Choroid plexus epithelial cell (primary cell): ENCODE results near the gene VRK3.
"Not testable (repeated sequence)": the region's sequence is repeated elsewhere in the genome, so short reads cannot be mapped to it uniquely, and the experiment has no call there.

Experiments used
- DNase-seq: peaks from one replicate; pipeline ENCODE4 v3.0.0-alpha.2; 2010; ENCODE audit warnings: low read depth
- H3K4me3 ChIP-seq: 2 replicates; pipeline ENCODE4 v1.5.1; 2011; ENCODE audit warnings: low read depth, mild to moderate bottlenecking, control low read depth, low read length, moderate library complexity
- TF ChIP-seq, protein P1 (sequence below): conservative IDR thresholded peaks from 2 replicates; pipeline ENCODE4 v1.5.1; 2011; ENCODE audit warnings: low read depth, mild to moderate bottlenecking, control low read depth, inconsistent platforms, low read length, moderate library complexity

The VRK3 gene

DNA sequence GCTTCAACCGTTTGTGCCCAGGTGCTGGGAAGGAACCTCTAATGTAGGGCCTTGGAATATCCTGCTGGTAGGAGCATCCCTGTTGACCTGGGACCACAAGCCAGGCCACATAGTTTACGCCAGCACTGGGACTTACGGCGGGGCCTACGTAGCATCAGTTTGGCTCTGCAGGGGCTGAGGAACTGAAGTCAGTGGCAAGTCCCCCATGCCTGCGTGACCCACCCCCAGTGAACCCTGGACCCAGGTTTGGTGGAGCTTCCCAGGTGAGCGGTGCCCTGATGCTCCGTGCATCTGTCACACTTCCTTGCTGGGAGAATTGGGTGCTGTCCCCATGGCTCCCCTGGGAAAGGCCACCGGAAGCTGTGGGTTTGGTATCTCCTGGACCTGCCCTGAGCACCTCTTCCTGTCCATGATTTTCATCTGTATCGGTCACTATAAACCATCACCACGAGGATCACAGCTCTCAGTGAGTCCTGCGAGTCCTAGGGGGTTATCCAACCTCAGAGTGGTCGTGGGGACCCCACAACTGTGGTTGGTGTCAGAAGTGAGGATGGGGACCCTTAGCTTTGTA, 74.1 kb downstream of the VRK3 start:
- H3K4me3 ChIP-seq: no peak overlapping the region
- DNase-seq: no peak
- TF ChIP-seq, protein P1, sequence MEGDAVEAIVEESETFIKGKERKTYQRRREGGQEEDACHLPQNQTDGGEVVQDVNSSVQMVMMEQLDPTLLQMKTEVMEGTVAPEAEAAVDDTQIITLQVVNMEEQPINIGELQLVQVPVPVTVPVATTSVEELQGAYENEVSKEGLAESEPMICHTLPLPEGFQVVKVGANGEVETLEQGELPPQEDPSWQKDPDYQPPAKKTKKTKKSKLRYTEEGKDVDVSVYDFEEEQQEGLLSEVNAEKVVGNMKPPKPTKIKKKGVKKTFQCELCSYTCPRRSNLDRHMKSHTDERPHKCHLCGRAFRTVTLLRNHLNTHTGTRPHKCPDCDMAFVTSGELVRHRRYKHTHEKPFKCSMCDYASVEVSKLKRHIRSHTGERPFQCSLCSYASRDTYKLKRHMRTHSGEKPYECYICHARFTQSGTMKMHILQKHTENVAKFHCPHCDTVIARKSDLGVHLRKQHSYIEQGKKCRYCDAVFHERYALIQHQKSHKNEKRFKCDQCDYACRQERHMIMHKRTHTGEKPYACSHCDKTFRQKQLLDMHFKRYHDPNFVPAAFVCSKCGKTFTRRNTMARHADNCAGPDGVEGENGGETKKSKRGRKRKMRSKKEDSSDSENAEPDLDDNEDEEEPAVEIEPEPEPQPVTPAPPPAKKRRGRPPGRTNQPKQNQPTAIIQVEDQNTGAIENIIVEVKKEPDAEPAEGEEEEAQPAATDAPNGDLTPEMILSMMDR: no peak

GRCh38 chr19:49950590-49950948, 74.6 kb downstream of the VRK3 start:
- TF ChIP-seq, protein P1: no peak
- H3K4me3 ChIP-seq: no peak overlapping the region
- no peak for DNase-seq

DNA sequence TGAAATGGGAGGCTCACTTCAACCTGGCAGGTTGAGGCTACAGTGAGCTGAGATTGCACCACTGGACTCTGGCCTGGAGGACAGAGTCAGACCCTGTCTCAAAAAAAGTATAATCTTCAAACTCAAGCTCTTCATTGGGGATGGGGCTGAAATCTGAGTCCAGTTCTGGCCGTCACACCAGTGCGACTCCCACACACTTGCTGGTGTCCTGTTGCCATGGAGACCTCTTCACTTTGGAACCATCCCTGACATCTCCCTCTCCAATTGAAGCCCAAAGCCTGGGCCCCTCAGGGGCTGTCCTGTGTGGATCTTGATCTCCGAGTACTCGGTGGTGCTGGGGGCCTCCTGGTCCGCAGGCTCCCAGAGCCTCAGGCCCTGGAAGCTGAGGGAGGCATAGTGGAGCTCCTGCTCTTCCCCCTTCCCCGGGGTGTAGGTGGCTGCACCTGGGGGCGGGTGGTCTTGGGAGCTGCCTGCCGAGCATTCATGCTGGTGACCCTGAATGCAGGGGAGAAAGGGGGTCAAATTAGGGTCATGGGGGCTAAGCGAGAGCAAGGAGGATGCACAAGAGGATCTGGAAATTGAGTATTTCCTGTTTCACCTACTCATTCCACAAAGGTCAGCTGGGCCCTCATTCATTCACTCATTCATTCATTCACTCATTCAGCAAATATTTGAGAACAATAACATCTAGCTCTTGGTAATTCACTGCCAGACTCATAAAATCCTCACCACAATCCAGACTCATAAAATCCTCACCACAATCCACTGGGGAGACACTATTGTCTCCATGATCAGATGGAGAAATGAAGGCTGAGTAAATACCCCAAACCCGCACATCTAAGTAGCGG, 75.2 kb downstream of the VRK3 start:
- H3K4me3 ChIP-seq: no peak overlapping the region
- no peak for DNase-seq
- TF ChIP-seq, protein P1: no peak

GRCh38 chr19:49946415-49946814, 78.8 kb downstream of the VRK3 start:
- no peak overlapping the region for H3K4me3 ChIP-seq
- DNase-seq: no peak
- TF ChIP-seq, protein P1: no peak

DNA sequence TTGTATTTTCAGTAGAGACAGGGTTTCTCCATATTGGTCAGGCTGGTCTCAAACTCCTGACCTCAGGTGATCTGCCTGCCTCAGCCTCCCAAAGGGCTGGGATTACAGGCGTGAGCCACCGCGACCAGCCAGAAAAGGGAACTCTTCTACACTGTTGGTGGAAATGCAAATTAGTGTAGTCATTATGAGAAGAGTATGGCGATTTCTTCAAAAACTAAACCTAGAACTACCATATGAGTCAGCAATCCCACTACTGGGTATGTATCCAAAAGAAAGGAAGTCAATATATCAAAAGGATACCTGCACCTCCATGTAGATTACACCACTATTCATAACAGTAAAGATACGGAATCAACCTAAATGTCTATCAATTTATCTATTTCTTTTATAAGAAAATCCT, 80.6 kb downstream of the VRK3 start:
- not testable (repeated sequence) for DNase-seq, H3K4me3 ChIP-seq

- TF ChIP-seq, protein P1: no peak
- H3K4me3 ChIP-seq: no peak overlapping the region
- DNase-seq: no peak
Measured at GRCh38 chr19:49940482-49940791, 84.7 kb downstream of the VRK3 start.

DNA sequence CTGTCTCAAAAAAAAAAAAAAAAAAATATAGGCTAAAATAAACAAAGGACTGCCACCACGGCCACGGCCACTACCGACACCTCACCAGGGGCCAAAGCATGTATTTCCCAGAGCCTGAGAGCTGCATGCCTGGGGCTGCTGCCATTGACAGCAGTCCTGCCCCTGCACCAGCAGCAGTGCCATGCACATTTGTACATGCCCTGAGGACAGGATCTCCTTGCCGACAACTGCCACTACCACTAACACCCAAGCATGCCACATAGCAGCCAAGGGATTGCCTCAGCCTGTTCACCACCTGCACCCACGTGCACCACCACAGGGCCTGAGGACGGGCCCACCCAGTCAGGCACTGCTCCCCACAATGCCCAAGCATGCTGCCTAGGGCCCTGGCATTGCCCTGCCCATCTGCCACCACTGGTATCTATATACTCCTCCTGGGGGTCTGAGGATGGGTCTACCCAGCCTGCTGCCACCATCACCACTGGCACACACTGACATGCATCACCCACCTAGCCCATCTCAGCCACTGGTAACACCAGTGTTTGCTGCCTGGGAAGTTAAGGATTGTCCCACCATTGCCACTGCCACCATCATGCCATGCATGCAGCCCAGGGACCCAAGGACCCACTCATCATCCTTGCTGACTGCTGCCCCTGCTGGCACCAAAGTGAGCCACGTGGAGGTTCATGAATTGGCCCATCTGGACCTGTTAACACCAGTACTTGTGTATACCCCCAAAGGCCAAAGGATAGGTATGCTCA, 85.3 kb downstream of the VRK3 start:
- DNase-seq: no peak
- TF ChIP-seq, protein P1: peak; percentile 29
- no peak overlapping the region for H3K4me3 ChIP-seq
